Neural crest cell (in vitro differentiated cells): ENCODE results near the gene CENPP. TPM values are rescaled to one million over a fixed set of nuclear protein-coding genes. Genes with fewer than 3 reads are reported as not detected.

Experiments used
- DNase-seq: peaks from one replicate; pipeline ENCODE4 v3.0.0; 2021; ENCODE audit warnings: low read depth, mixed read lengths, low spot score
- H3K27ac Mint-ChIP-seq: one replicate; pipeline ENCODE4 v1.8.0; 2021; ENCODE audit warnings: mild to moderate bottlenecking, mixed read lengths; ENCODE audit not compliant: unreplicated experiment
- H3K27me3 Mint-ChIP-seq: 2 replicates; pipeline ENCODE4 v1.8.0; 2021; ENCODE audit warnings: low read depth, mild to moderate bottlenecking, mixed read lengths
- H3K36me3 Mint-ChIP-seq: 2 replicates; pipeline ENCODE4 v1.8.0; 2021; ENCODE audit warnings: low read depth, mild to moderate bottlenecking, mixed read lengths
- H3K4me1 Mint-ChIP-seq: 2 replicates; pipeline ENCODE4 v1.8.0; 2021; ENCODE audit warnings: mixed read lengths
- H3K4me3 Mint-ChIP-seq: one replicate; pipeline ENCODE4 v1.8.0; 2021; ENCODE audit warnings: mild to moderate bottlenecking, mixed read lengths
- H3K9me3 Mint-ChIP-seq: 2 replicates; pipeline ENCODE4 v1.8.0; 2021; ENCODE audit warnings: mixed read lengths
- total RNA-seq: library from RNA; stranded (reverse); gene quantifications from 2 replicates; pipeline ENCODE4 v1.2.1, GENCODE V29; 2021
- TF ChIP-seq, protein P1 (sequence below): fragments of 200-600 bp; sonication (generic); conservative IDR thresholded peaks from 2 replicates; pipeline ENCODE4 v1.5.0; 2021; ENCODE audit warnings: antibody characterized with exemption, mild to moderate bottlenecking

Gene CENPP
- total RNA-seq, 1 donor from 2014 or later, result 15.7 TPM

DNA sequence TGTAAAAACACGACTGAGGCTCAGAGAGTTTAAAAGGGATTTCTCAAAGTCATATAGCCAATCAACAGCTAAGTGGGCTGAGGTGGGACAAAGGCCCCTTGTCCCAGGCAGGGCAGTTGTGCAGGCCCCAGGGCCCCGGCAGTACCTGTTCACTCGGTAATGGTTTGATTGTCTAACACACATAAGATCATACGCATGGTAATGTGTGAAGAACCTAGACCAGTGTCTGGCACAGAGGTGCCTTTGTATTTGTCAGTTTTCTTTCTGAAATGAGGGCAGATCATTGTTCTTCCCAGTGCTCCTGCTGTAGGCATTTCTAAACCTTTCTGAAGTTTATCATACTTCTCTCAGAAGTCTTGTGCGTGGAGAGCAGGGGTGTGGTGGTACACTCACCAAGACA, 277.3 kb downstream of the CENPP start:
- Mint-ChIP-seq H3K27me3 (no peaks in the 10 kb centered on the region), H3K9me3 (peaks cover 5% of the 10 kb centered on the region), H3K4me1 (peaks cover 9% of the 10 kb centered on the region), H3K27ac (no peak overlapping the region), H3K36me3 (peaks cover 17% of the 10 kb centered on the region), H3K4me3 (no peak overlapping the region)
- TF ChIP-seq, protein P1, sequence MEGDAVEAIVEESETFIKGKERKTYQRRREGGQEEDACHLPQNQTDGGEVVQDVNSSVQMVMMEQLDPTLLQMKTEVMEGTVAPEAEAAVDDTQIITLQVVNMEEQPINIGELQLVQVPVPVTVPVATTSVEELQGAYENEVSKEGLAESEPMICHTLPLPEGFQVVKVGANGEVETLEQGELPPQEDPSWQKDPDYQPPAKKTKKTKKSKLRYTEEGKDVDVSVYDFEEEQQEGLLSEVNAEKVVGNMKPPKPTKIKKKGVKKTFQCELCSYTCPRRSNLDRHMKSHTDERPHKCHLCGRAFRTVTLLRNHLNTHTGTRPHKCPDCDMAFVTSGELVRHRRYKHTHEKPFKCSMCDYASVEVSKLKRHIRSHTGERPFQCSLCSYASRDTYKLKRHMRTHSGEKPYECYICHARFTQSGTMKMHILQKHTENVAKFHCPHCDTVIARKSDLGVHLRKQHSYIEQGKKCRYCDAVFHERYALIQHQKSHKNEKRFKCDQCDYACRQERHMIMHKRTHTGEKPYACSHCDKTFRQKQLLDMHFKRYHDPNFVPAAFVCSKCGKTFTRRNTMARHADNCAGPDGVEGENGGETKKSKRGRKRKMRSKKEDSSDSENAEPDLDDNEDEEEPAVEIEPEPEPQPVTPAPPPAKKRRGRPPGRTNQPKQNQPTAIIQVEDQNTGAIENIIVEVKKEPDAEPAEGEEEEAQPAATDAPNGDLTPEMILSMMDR, result no peak
- DNase-seq, result no peak

DNA sequence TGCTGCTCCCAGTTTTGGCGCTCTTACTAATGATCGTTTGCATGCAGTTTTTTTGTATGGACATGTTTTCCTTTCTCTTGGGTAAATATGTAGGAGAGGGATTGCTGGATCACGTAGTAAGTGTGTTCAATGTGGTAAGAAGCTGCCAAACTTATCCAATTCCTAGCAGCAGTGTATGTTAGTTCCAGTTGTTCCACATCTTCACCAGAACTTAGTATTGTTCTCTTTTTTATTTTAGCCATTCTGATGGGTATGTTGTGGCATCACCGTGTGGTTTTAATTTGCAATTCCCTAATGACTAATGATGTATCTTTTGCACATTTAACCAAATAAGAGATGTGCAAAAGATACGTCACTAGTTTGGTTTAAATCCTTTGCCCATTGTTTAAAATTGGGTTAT, 278.2 kb downstream of the CENPP start:
- Mint-ChIP-seq H3K9me3 (peaks cover 5% of the 10 kb centered on the region), H3K4me3 (no peak overlapping the region), H3K36me3 (peaks cover 17% of the 10 kb centered on the region), H3K4me1 (peaks cover 15% of the 10 kb centered on the region), H3K27ac (no peak overlapping the region), H3K27me3 (no peaks in the 10 kb centered on the region)
- TF ChIP-seq, protein P1, result no peak
- DNase-seq, result no peak

DNA sequence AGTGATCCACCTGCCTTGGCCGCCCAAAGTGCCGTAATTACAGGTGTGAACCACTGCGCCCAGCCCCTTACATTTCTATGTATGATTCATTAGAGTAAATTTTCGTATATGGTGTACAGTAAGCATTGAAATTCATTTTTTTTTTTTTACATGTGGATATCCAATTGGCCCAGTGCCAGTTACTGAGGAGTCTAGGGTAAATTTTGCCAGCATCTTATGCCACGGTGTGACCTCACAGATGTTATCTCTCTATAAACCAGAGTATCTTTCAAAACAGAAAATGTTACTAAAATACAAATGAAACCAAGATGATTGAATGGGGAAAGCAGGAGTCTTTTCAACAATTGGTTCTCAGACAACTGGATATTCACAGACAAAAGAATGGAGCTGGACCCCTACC, 279.5 kb downstream of the CENPP start:
- peaks cover 17% of the 10 kb centered on the region for H3K4me1 Mint-ChIP-seq
- peaks cover 5% of the 10 kb centered on the region for H3K9me3 Mint-ChIP-seq
- peaks cover 17% of the 10 kb centered on the region for H3K36me3 Mint-ChIP-seq
- TF ChIP-seq, protein P1, result no peak
- H3K27ac Mint-ChIP-seq, result no peak overlapping the region
- H3K27me3 Mint-ChIP-seq, result no peaks in the 10 kb centered on the region
- H3K4me3 Mint-ChIP-seq, result no peak overlapping the region
- DNase-seq, result no peak

DNA sequence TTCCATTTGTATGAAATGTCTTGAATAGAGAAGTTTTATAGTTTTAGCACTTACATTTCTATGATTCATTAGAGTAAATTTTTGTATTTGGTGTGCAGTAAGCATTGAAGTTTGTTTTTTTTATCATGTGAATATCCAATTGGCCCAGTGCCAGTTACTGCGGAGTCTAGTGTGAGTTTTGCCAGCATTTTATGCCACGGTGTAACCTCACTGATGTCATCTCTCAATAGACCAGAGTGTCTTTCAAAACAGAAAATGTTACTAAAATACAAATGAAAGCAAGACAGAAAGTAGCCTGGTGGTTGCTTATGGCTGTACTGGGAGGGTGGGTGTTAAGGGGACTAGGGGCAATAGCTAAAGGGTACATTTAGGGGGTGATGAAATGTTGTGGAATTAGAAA, 281.3 kb downstream of the CENPP start:
- TF ChIP-seq, protein P1, result no peak
- no peak overlapping the region for H3K27ac Mint-ChIP-seq
- H3K4me3 Mint-ChIP-seq, result no peak overlapping the region
- peaks cover 18% of the 10 kb centered on the region for H3K36me3 Mint-ChIP-seq
- H3K4me1 Mint-ChIP-seq, result peaks cover 17% of the 10 kb centered on the region
- H3K27me3 Mint-ChIP-seq, result no peaks in the 10 kb centered on the region
- peaks cover 5% of the 10 kb centered on the region for H3K9me3 Mint-ChIP-seq
- no peak for DNase-seq

DNA sequence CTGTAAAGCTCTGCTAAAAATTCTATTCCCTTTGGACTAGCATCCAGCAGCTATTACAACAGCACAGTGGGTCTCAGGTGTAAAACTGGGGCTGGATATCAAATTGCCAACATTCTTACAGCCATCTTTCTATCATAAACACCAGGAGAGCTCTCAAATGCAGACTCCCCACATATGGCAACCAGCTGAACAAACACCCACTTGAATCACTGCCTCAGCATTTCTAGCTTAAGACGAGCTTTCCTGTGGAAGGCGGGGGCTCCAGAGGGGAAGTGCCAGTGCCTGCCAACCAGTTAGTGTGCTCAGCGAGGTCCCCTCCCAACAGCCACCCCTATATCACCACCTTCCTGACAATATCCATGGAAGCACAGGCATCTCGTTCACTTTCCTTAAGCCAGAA, 282.0 kb downstream of the CENPP start:
- Mint-ChIP-seq H3K4me3 (no peak overlapping the region), H3K36me3 (peaks cover 20% of the 10 kb centered on the region), H3K27ac (no peak overlapping the region), H3K9me3 (peaks cover 5% of the 10 kb centered on the region), H3K27me3 (no peaks in the 10 kb centered on the region), H3K4me1 (peaks cover 17% of the 10 kb centered on the region)
- TF ChIP-seq, protein P1, result no peak
- no peak for DNase-seq
